ENCODE results near the gene SGCD. TPM values are rescaled to one million over a fixed set of nuclear protein-coding genes. Genes with fewer than 3 reads are reported as not detected.

Gene SGCD
- not detected in 3 replicates for polyA plus RNA-seq
- not detected for polyA plus RNA-seq (2011; ENCODE audit: low read depth)
- 0.01 TPM in 1 of 2 replicates, not detected in the other for polyA plus RNA-seq (2011; cell fraction: cytosol; rRNA removed)
- 0.01 TPM in 1 of 2 replicates, not detected in the other for polyA plus RNA-seq (2011; cell fraction: nucleus; rRNA removed)
- polyA plus RNA-seq (2012; ENCODE audit: low replicate concordance), result not detected in 2 replicates
- not detected in 3 replicates for polyA minus RNA-seq
- polyA minus RNA-seq (2011; cell fraction: cytosol; rRNA and poly(A)+ RNA removed), result not detected
- not detected in 2 replicates for polyA minus RNA-seq (2011; cell fraction: nucleus; rRNA and poly(A)+ RNA removed)

DNA sequence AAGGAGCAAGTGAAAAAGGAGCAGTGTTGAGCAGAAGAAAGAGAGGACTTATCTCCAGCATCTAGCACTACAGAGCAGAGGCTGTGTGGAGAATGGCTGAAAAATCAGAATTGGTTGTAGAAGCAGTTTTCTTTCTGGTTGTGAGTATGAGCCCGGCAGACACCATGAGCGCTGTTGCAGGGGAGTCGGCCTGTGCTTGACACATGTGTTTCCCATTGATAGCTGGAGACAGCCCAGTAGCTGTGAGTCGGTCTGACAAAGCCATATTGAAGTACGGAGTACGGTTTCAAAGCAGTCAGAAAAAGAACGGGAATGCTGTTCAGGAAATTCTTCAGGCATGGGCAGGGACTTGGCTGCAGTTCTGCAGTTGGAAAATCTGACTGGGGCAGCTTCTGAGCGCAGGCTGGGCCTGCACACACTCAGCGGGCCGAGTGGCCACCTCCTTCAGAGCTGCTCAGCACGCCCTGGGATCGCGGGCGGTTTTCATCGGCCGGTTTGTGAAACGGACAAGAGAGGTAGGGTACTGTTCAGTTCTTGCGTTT, at the start of gene SGCD:
TSS of gene SGCD (plus strand) at position 447 of the 542 bp plus-strand sequence.
- Histone ChIP-seq H3K9ac (ENCODE audit: control insufficient read depth, extremely low read depth, insufficient read depth, low read length) (no peak within 1 kb of the TSS), H3K4me2 (ENCODE audit: control insufficient read depth, extremely low read depth, insufficient read depth, low read depth, low read length) (no peak within 1 kb of the TSS), H3K9me3 (ENCODE audit: control insufficient read depth, low read depth, low read length) (peaks cover 2% of the 10 kb centered on the region), H2AFZ (ENCODE audit: control insufficient read depth, low read length) (no peak within 1 kb of the TSS), H3K36me3 (ENCODE audit: control insufficient read depth in 2 of 2, extremely low read depth in 1 of 2, insufficient read depth in 2 of 2, low read length in 2 of 2) (no peaks in the 10 kb centered on the region), H4K20me1 (ENCODE audit: control insufficient read depth, extremely low read depth, insufficient read depth, low read length) (no peaks in the 10 kb centered on the region), H3K27me3 (ENCODE audit: control insufficient read depth, extremely low read depth, insufficient read depth, low read length) (no peaks in the 10 kb centered on the region), H3K9me1 (ENCODE audit: control insufficient read depth, extremely low read depth, insufficient read depth, low read length) (no peaks in the 10 kb centered on the region), H3K4me3 (ENCODE audit: control insufficient read depth in 2 of 3, extremely low read depth in 1 of 3, insufficient read depth in 2 of 3, low read depth in 1 of 3, low read length in 3 of 3) (no peak within 1 kb of the TSS), H3K4me1 (ENCODE audit: control insufficient read depth, extremely low read depth, insufficient read depth, low read length) (no peaks in the 10 kb centered on the region), H3K79me2 (ENCODE audit: control insufficient read depth, insufficient read depth, low read length) (no peaks in the 10 kb centered on the region), H3K27ac (ENCODE audit: control insufficient read depth, insufficient read depth, low read length) (no peak within 1 kb of the TSS)
- DNase-seq (ENCODE audit: low read depth, low spot score), result no peak
- dilution Hi-C loops (cut with MboI; ENCODE audit: extremely low pct_ligation_motif_present, low sequenced_read_pairs), result no loop called here
- FAIRE-seq, result no peak
- TF ChIP-seq EZH2 (IDR thresholded peaks at IDR 0.05; ENCODE audit: low read length) (no peak), CTCF (optimal IDR thresholded peaks at IDR 0.05 in 1 of 3, IDR thresholded peaks at IDR 0.05 in 1 of 3, conservative IDR thresholded peaks at IDR 0.05 in 1 of 3; ENCODE audit: extremely low read depth in 1 of 3, insufficient read depth in 2 of 3, low read length in 3 of 3) (no peak)

GRCh38 chr5:156277290-156277689, 49.7 kb upstream of the SGCD start:
- Histone ChIP-seq H3K79me2 (ENCODE audit: control insufficient read depth, insufficient read depth, low read length) (no peaks in the 10 kb centered on the region), H3K9me3 (ENCODE audit: control insufficient read depth, low read depth, low read length) (no peaks in the 10 kb centered on the region), H2AFZ (ENCODE audit: control insufficient read depth, low read length) (no peak overlapping the region), H3K4me3 (ENCODE audit: control insufficient read depth in 2 of 3, extremely low read depth in 1 of 3, insufficient read depth in 2 of 3, low read depth in 1 of 3, low read length in 3 of 3) (no peak overlapping the region), H3K4me2 (ENCODE audit: control insufficient read depth, extremely low read depth, insufficient read depth, low read depth, low read length) (no peak overlapping the region), H3K36me3 (ENCODE audit: control insufficient read depth in 2 of 2, extremely low read depth in 1 of 2, insufficient read depth in 2 of 2, low read length in 2 of 2) (no peaks in the 10 kb centered on the region), H4K20me1 (ENCODE audit: control insufficient read depth, extremely low read depth, insufficient read depth, low read length) (no peaks in the 10 kb centered on the region), H3K27ac (ENCODE audit: control insufficient read depth, insufficient read depth, low read length) (no peak overlapping the region), H3K9me1 (ENCODE audit: control insufficient read depth, extremely low read depth, insufficient read depth, low read length) (no peaks in the 10 kb centered on the region), H3K27me3 (ENCODE audit: control insufficient read depth, extremely low read depth, insufficient read depth, low read length) (no peaks in the 10 kb centered on the region), H3K9ac (ENCODE audit: control insufficient read depth, extremely low read depth, insufficient read depth, low read length) (no peak overlapping the region), H3K4me1 (ENCODE audit: control insufficient read depth, extremely low read depth, insufficient read depth, low read length) (no peaks in the 10 kb centered on the region)
- no peak for DNase-seq (ENCODE audit: low read depth, low spot score)
- dilution Hi-C loops (cut with MboI; ENCODE audit: extremely low pct_ligation_motif_present, low sequenced_read_pairs), result no loop called here
- no peak for TF ChIP-seq EZH2 (IDR thresholded peaks at IDR 0.05; ENCODE audit: low read length)
- TF ChIP-seq CTCF (optimal IDR thresholded peaks at IDR 0.05 in 1 of 3, IDR thresholded peaks at IDR 0.05 in 1 of 3, conservative IDR thresholded peaks at IDR 0.05 in 1 of 3; ENCODE audit: extremely low read depth in 1 of 3, insufficient read depth in 2 of 3, low read length in 3 of 3), result no peak
- no peak for FAIRE-seq
